GM13977 (cell line): ENCODE data around the gene PDHX.

Experiments used
- DNase-seq: peaks from one replicate; pipeline ENCODE4 v3.0.0; 2012; ENCODE audit warnings: low spot score
- in situ Hi-C: fragments of 300-500 bp; cut with MboI; formaldehyde crosslinking; loops from one replicate; pipeline ENCODE4 v1.12.0; 2022; ENCODE audit warnings: low sequenced_read_pairs, low pct_unique_long_range_greater_than_20kb, mixed read lengths, inconsistent platforms; ENCODE audit not compliant: unreplicated experiment
- TF ChIP-seq, protein P1 (sequence below): IDR thresholded peaks from 2 replicates; pipeline ENCODE4 v1.5.1; 2012; ENCODE audit warnings: mild to moderate bottlenecking, control low read depth; ENCODE audit not compliant: insufficient read depth; ENCODE audit errors: extremely low read depth, missing control alignments

Gene PDHX

DNA sequence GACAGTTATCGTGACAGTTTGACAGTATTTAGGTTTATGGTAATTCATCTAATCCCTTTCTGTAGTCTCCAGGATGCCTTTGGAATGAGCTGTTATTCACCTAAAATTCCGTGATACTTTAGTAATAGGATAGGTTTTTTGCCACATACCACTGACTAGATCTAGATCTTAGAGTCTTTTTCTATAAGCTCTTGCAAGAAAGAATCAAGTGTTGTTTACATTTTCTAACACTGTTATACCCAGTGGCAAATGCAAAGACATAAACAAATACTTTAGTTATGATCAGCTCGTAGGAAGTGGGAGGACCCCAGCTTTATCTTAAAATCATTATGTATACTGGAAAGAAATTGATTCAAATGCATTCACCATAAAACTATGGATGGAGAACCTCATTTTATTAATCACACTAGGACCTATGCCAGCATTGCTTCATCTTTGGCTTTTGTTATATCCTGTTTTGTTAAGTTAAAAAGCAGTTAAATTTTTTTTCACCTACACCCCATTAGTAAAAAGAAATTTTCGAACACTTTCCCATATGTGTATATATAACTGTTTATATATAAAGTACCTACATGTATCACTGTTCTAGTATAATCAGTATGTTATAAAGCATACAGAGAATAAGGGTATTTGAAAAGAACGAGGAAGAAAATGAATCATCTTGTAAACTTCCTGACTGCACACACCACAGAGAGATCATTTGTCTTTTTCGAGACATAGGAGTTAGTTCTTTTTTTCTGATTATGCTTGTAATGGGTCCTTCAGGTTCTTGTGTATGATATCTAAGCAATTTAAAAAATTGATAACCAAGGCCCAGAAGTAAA is 60.9 kb downstream of the PDHX start:
- TF ChIP-seq, protein P1, sequence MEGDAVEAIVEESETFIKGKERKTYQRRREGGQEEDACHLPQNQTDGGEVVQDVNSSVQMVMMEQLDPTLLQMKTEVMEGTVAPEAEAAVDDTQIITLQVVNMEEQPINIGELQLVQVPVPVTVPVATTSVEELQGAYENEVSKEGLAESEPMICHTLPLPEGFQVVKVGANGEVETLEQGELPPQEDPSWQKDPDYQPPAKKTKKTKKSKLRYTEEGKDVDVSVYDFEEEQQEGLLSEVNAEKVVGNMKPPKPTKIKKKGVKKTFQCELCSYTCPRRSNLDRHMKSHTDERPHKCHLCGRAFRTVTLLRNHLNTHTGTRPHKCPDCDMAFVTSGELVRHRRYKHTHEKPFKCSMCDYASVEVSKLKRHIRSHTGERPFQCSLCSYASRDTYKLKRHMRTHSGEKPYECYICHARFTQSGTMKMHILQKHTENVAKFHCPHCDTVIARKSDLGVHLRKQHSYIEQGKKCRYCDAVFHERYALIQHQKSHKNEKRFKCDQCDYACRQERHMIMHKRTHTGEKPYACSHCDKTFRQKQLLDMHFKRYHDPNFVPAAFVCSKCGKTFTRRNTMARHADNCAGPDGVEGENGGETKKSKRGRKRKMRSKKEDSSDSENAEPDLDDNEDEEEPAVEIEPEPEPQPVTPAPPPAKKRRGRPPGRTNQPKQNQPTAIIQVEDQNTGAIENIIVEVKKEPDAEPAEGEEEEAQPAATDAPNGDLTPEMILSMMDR: no peak
- in situ Hi-C loops: no loop called here
- DNase-seq: no peak

DNA sequence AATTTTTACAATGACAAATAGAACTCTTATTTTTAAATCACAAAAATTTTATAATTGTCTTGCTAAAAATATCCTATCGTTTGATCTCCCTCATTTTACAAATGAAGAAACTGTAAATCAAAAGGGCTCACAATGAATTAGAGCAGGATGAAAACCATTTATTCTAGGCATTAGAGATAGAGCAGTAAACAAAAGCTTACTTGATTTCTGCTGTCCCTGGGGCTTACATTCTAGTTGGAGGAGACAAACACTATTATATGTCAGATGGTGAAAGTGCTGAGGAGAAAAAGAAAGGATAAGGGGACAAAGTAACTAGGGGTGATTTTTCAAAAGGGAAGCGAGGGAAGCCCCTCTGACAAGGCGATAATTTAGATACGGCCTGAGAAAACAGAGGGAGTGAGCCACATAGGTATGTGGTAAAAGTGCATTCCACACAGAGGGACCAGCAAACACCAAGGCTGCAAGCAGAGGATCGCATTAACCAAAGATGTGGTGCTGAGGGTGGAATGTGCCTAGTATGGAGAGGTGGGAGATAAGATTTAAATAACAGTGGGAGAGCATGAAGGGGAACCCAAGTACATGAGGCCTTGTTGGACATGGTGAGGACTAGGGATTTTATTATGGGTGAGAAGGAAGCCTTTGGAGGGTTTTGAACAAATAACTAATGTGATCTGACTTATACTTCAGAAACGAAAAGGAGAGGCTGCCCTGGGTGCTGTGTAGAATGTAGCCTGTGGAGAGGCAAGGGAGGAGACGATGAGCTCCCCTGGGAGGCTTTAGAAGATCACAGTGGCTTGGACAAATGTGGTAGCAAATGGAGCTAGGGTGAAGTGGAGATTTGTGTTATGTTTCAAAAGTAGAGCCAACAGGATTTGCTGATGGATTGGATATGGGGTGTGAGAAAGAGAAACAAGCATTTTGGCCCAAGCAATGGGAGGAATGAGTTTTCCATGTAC is 62.1 kb downstream of the PDHX start:
- DNase-seq: no peak
- in situ Hi-C loops: no loop called here
- TF ChIP-seq, protein P1: no peak

DNA sequence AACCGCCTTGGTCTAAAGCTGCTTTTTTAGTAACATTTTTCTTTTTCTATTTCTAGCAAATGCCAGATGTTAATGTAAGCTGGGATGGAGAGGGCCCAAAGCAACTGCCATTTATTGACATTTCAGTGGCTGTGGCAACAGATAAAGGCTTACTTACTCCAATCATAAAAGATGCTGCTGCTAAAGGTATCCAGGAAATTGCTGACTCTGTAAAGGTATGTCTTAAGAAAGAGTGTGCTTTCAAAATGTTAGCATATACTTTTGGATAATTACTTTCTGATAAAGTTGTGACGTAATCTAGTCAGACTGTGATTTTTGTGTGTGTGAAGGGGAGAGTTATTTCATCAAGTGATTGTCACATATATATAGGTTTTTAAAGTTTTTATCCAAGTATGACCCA is 68.1 kb downstream of the PDHX start:
- TF ChIP-seq, protein P1: no peak
- DNase-seq: no peak
- in situ Hi-C loops: no loop called here

DNA sequence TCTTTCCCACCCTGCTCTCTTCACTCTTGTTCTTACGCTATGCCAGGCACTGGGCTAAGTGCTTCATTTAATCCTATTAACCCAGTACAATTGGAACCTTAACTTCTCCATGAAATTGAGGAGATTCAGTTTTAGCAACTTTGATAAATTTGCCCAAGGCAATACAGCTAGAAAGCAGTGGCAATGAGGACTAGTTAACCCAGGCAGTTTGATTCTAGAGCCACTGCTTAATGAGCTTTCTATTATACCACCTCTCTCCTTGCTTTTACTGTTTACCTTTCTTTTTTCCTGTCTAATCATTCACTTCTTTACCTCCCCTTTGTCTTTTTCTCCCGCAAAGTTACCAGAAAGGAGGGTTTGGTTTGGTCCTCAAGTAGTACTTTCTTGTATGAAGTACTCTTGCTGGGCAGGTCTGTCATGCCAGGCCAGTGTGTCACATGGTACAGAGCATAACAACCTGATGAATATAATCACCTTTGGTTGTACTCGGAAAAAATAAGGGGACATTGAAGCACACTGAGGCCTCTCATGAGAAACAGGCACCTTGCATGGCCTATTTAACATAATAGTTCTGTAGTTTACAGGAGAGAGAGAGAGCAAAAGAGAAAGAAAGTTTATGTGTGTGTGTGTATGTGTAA is 70.6 kb downstream of the PDHX start:
- TF ChIP-seq, protein P1: no peak
- in situ Hi-C loops: no loop called here
- DNase-seq: no peak

DNA sequence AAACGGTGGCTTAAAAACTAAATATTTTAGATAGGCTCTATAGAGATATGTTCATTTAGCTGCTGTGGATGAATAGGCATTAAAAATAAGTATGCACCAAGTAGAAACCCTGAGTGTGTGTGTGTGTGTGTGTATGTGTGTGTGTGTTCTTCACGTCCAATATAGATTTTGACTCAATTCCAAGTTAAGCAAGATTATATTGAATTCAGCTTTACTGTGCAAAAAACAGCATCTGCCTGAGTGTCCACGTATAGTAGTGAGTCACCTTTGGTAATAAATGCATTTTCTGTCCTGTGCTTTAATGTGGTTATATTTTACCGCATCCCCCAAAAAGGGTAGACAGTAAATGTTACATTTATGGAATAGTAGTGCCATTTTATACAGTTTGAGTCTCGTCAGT is 71.2 kb downstream of the PDHX start:
- TF ChIP-seq, protein P1: no peak
- no peak for DNase-seq
- in situ Hi-C loops: no loop called here
